Left lung (tissue), 10 donors: ENCODE measurements around the gene AIFM1. TPM values are rescaled to one million over a fixed set of nuclear protein-coding genes. Genes with fewer than 3 reads are reported as not detected.

Experiments
- ATAC-seq: fragments of 200-7000 bp; cut with Tn5 transposase; one replicate; pipeline ENCODE4 v1.9.1; 2020; ENCODE audit warnings: moderate library complexity
- DNase-seq, 4 donors: peaks; one replicate each; pipeline ENCODE4 v3.0.0-alpha.2; 2013 to 2020
- H3K27ac ChIP-seq, 2 donors: fragments of 200-600 bp; sonication (generic) in 1 of 2; one replicate each; pipeline versions ENCODE4 v1.5.0 to v1.8.0; 2020 to 2021
- H3K27me3 ChIP-seq, 2 donors: fragments of 200-600 bp; sonication (generic) in 1 of 2; one replicate each; pipeline versions ENCODE4 v1.5.0 to v1.8.0; 2020 to 2021
- H3K36me3 ChIP-seq, 2 donors: fragments of 200-600 bp; sonication (generic) in 1 of 2; one replicate each; pipeline versions ENCODE4 v1.5.0 to v1.8.0; 2020 to 2021
- H3K4me1 ChIP-seq, 2 donors: fragments of 200-600 bp; one replicate each; pipeline ENCODE4 v1.8.0; 2021
- H3K4me3 ChIP-seq, 2 donors: fragments of 200-600 bp; sonication (generic) in 1 of 2; one replicate each; pipeline versions ENCODE4 v1.5.0 to v1.8.0; 2020 to 2021; ENCODE audit warnings: mild to moderate bottlenecking in 1 of 2
- H3K9me3 ChIP-seq, 2 donors: fragments of 200-600 bp; sonication (generic) in 1 of 2; one replicate each; pipeline versions ENCODE4 v1.5.0 to v1.8.0; 2020 to 2021
- CTCF ChIP-seq, 2 donors: fragments of 200-600 bp; sonication (generic) in 1 of 2; IDR thresholded peaks; one replicate each; pipeline versions ENCODE4 v1.5.0 to v1.8.0; 2021; ENCODE audit warnings: antibody characterized with exemption in 2 of 2
- intact Hi-C, 2 donors: fragments of 100-400 bp; cut with DNase I; formaldehyde crosslinking; loops; one replicate each; pipeline versions ENCODE4 v1.11.2 to v1.14.2; 2022
- polyA plus RNA-seq, 6 donors: library from polyadenylated mRNA; unstranded; fragments of 120-200 nt; gene quantifications; one replicate each; pipeline ENCODE4 v1.2.1, GENCODE V29; 2013; ENCODE audit not compliant: insufficient read length in 6 of 6
- total RNA-seq, 2 donors: library from RNA; stranded (reverse); fragmentation: NEBNext Ultra II Directional; extraction: Animal tissue kit (Norgen Biotek cat#: 25700); gene quantifications; one replicate each; pipeline ENCODE4 v1.2.1, GENCODE V29; 2021
- donor health status: DM: no; HTN: yes; CAD: no.
- donor health status: DM: no; HTN: no; CAD: no.

Gene AIFM1
- total and polyA plus RNA-seq, 8 donors: 27.2 to 34.9 (median 30.7) TPM

GRCh38 chrX:130095249-130096030, 70.2 kb downstream of the AIFM1 start:
- Histone ChIP-seq H3K36me3 (no peaks in the 10 kb centered on the region), H3K27me3 (no peaks in the 10 kb centered on the region), H3K9me3 (no peaks in the 10 kb centered on the region), H3K4me1 (peaks cover 0 to 77% of the 10 kb centered on the region in 2 donors), H3K27ac (no peak overlapping the region), H3K4me3 (no peak overlapping the region)
- TF ChIP-seq CTCF (IDR thresholded peaks at IDR 0.05): no peak
- no peak for DNase-seq
- intact Hi-C loops: no loop called here
- ATAC-seq: no peak

GRCh38 chrX:130094696-130095095, 70.9 kb downstream of the AIFM1 start:
- no peak for TF ChIP-seq CTCF (IDR thresholded peaks at IDR 0.05)
- no peaks in the 10 kb centered on the region for H3K9me3 ChIP-seq
- no peak overlapping the region for H3K4me3 ChIP-seq
- H3K4me1 ChIP-seq: peaks cover 0 to 71% of the 10 kb centered on the region in 2 donors
- H3K36me3 ChIP-seq: no peaks in the 10 kb centered on the region
- intact Hi-C loops: no loop called here
- no peak for DNase-seq
- no peaks in the 10 kb centered on the region for H3K27me3 ChIP-seq
- ATAC-seq: no peak
- H3K27ac ChIP-seq: no peak overlapping the region

DNA sequence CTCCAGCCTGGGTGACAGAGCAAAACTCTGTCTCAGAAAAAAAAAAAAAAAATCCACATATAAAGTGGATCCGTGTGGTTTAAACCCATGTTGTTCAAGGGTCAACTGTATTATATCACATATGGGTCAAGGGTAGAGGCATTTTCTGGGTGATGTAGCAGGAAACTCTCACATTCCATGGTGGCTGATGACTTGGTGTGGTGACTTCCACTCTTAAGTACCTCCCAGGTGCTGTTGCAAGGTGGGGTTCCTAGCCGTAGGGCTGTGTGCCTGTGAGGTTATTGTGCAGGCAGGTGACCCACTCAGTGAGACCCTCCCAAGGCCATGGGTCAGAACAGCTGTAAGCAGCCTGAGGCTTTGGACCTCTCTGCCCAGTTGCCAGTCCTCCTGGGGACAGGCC, 72.4 kb downstream of the AIFM1 start:
- Histone ChIP-seq H3K27ac (peak overlapping the region in 1 of 2 donors; percentile 86), H3K4me1 (peaks cover 0 to 70% of the 10 kb centered on the region in 2 donors), H3K4me3 (no peak overlapping the region), H3K9me3 (no peaks in the 10 kb centered on the region), H3K27me3 (no peaks in the 10 kb centered on the region), H3K36me3 (no peaks in the 10 kb centered on the region)
- no peak for TF ChIP-seq CTCF (IDR thresholded peaks at IDR 0.05)
- intact Hi-C loops: no loop called here
- ATAC-seq (no peak), DNase-seq (no peak)

DNA sequence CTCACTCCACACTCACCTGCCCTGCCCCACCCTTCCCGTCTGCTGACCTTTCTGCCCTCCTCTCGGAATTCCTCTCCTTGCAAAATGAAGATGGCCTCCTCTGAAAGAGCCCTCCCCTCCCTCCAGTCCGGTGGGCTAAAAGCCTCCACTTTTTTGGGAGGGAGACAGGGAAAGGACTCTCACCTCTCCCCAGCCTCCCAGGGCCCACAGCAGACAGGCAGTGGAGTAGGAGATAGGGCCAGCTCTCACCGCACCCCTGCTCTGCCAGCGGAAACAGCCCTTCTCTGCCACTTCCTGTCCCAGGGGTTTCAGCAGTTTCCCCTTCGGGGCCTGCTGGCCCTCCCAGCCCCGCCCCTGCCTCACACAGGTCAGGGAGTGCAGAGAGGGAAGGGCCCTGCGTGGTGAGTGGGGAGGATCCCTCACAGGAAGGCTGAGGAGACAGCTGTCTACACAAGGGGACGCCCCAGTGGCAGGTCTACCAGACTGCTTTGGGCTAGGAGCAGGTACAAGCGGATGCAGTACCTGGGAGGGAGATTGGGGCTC, 73.6 kb downstream of the AIFM1 start:
- intact Hi-C loops: no loop called here
- ATAC-seq: peak; percentile 84
- peaks cover 0 to 73% of the 10 kb centered on the region in 2 donors for H3K4me1 ChIP-seq
- H3K27me3 ChIP-seq: no peaks in the 10 kb centered on the region
- H3K4me3 ChIP-seq: peak overlapping the region in 1 of 2 donors; percentile 16
- H3K27ac ChIP-seq: peak overlapping the region in 1 of 2 donors; percentile 86
- no peaks in the 10 kb centered on the region for H3K9me3 ChIP-seq
- peak in 2 of 4 donors; percentile 77 to 90 for DNase-seq
- H3K36me3 ChIP-seq: no peaks in the 10 kb centered on the region
- TF ChIP-seq CTCF (IDR thresholded peaks at IDR 0.05): no peak

GRCh38 chrX:130090364-130090763, 75.3 kb downstream of the AIFM1 start:
- H3K27ac ChIP-seq: peak overlapping the region in 1 of 2 donors; percentile 81
- no peaks in the 10 kb centered on the region for H3K9me3 ChIP-seq
- TF ChIP-seq CTCF (IDR thresholded peaks at IDR 0.05): no peak
- H3K27me3 ChIP-seq: no peaks in the 10 kb centered on the region
- DNase-seq (no peak), ATAC-seq (no peak)
- intact Hi-C loops: no loop called here
- no peaks in the 10 kb centered on the region for H3K36me3 ChIP-seq
- peaks cover 0 to 89% of the 10 kb centered on the region in 2 donors for H3K4me1 ChIP-seq
- no peak overlapping the region for H3K4me3 ChIP-seq
